Coronary artery (tissue), 2 donors: ENCODE results near the gene LTB.
A peak's percentile ranks its signal among the peaks of the same experiment; 100 is the strongest.

ENCODE experiments used
- DNase-seq: peaks from one replicate; pipeline ENCODE4 v3.0.0-alpha.2; 2017; ENCODE audit warnings: low spot score
- H3K27ac ChIP-seq, 2 donors: fragments of 200-600 bp; sonication (generic); one replicate each; pipeline ENCODE4 v1.5.1; 2016 to 2019
- H3K4me3 ChIP-seq: fragments of 200-600 bp; sonication (generic); 2 replicates; pipeline ENCODE4 v1.5.1; 2016; ENCODE audit warnings: mild to moderate bottlenecking, moderate library complexity
- TF ChIP-seq, protein P1 (sequence below): fragments of 200-600 bp; sonication (generic); IDR thresholded peaks from one replicate; pipeline ENCODE4 v1.5.1; 2019; ENCODE audit warnings: antibody characterized with exemption

LTB gene

DNA sequence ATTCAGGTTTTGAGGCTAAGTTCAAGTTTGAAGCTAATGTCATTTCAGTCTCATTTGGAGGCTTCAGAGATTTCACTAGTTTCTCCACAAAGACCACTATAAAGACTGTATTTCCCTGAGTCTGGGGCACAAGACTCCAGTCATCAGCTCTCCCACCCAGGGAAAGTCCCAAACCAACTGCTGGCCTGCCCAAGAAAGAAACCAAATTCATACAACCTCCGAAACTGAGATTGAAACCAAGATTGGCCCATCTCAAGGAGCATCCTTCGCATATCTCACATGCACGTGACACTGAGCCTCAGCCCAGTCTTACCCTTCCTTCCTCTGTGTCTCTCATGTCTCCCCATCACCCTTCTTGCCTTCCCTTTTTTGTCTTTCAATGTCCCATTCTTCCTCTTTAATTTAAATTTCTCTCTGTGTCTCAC lies 13.7 kb downstream of the LTB start:
- Histone ChIP-seq H3K27ac (no peak overlapping the region), H3K4me3 (no peak overlapping the region)
- no peak for DNase-seq
- TF ChIP-seq, protein P1, sequence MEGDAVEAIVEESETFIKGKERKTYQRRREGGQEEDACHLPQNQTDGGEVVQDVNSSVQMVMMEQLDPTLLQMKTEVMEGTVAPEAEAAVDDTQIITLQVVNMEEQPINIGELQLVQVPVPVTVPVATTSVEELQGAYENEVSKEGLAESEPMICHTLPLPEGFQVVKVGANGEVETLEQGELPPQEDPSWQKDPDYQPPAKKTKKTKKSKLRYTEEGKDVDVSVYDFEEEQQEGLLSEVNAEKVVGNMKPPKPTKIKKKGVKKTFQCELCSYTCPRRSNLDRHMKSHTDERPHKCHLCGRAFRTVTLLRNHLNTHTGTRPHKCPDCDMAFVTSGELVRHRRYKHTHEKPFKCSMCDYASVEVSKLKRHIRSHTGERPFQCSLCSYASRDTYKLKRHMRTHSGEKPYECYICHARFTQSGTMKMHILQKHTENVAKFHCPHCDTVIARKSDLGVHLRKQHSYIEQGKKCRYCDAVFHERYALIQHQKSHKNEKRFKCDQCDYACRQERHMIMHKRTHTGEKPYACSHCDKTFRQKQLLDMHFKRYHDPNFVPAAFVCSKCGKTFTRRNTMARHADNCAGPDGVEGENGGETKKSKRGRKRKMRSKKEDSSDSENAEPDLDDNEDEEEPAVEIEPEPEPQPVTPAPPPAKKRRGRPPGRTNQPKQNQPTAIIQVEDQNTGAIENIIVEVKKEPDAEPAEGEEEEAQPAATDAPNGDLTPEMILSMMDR: no peak

DNA sequence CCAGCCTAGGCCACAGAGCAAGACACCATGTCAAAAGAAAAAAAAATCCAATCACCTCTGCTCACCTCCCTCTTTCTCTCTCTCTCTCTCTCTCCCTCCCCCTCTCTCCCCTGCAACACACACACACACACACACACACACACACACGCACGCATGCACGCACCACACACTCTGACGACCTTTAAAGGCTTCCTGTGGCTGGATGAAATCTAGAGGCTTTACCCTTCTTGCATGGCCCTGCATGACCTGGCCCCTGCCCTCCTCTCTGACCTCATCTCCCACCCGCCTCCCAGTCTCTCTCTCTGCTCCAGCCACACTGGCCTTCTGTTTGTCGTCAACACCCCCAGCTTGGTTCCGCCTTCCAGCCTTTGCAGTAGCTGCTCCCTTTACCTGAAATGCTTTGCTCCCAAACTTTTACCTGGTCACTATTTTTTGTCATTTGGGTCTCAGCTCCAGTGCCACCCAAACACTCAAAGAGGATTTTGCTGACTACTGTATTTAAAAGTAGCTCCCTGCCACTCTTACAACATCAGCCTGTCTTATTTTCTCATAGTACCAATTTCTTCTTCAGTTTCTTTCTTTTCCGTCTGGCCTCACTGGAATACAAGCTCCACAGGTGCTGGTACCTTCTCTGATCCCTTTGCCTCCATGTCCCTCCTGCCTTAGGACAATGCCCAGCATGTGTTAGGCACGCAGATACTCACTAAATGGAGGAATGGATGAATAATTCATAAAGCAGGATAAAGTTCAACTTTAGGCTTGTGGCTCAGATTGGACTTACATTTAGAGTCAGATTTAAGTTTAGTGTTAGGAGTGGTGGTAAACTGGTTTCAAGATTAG lies 14.5 kb downstream of the LTB start:
- Histone ChIP-seq H3K27ac (no peak overlapping the region), H3K4me3 (no peak overlapping the region)
- TF ChIP-seq, protein P1: no peak
- no peak for DNase-seq

DNA sequence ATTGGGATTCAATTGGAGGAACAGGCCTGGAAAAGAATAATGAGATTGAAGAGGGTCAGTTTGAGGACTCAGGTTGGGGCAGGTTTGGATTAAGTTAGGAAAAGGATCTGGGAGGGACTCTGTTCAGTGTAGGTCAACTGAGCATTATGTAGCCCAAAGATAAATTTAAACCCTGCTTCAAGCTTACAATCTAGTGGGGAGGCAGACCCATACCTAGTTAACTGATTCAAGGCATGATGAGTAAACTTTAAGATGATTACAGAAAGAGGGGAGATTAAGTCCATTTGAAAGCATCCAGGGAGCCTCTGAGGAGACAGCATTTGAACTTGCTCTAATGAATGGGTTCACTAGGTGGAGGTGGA lies 21.5 kb downstream of the LTB start:
- no peak for DNase-seq
- H3K4me3 ChIP-seq: no peak overlapping the region
- TF ChIP-seq, protein P1: no peak
- H3K27ac ChIP-seq: peak overlapping the region in 1 of 2 donors; percentile 70

DNA sequence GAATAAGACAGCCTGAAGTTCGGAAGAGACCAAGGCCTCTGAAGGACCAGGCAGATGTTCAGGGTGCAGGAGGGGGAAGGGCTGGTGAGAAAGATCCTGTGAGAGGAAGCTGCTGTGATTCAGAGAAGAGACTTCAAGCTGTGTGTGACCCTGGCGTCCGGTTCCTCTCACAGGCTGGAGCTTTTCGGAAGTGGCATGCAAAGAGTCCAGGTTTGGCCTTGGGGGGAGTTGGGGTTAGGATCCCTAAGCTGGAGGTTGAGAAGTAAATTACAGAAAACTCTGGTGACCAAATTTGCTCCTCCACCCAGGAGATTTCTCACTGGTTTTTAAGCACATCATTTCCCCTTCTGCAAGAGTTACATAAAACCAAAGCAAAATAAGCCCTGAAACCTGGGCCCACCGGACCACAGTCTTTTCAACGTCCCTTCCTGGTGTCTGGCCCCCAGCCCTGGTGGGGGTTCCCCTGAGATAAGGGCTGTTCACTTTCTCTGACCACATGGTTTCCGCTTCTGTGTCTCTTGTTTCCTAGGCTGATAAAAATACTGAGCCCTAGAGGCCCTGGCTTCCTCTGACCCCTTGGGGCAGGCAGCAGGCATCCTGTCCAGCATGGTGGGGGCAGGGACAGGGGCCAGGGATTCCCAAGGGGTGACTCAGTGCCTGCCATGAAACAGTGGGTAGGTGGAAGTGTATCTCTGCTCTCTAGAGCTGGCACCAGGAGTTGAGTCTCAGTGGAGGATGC lies 22.1 kb downstream of the LTB start:
- Histone ChIP-seq H3K27ac (peak overlapping the region in 1 of 2 donors; percentile 70), H3K4me3 (no peak overlapping the region)
- no peak for DNase-seq
- TF ChIP-seq, protein P1: no peak

DNA sequence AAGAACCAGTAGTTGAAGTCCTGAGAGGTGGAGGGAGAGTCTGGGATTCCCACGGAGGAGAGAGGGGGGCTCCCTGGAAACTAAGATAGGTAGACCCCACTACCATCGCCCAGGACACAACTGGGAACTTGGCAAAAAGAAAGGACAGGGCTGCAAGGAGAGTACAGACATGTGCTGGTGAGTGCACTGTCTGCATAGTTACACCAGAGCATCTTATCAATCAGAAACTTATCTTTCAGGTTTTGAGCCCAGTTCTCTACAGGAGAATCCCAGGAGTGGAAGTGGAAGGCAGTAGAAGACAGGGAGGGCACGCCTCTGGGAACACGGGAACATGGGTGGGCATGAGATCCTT lies 22.6 kb downstream of the LTB start:
- H3K27ac ChIP-seq: peak overlapping the region in 1 of 2 donors; percentile 70
- DNase-seq: no peak
- H3K4me3 ChIP-seq: no peak overlapping the region
- TF ChIP-seq, protein P1: no peak

DNA sequence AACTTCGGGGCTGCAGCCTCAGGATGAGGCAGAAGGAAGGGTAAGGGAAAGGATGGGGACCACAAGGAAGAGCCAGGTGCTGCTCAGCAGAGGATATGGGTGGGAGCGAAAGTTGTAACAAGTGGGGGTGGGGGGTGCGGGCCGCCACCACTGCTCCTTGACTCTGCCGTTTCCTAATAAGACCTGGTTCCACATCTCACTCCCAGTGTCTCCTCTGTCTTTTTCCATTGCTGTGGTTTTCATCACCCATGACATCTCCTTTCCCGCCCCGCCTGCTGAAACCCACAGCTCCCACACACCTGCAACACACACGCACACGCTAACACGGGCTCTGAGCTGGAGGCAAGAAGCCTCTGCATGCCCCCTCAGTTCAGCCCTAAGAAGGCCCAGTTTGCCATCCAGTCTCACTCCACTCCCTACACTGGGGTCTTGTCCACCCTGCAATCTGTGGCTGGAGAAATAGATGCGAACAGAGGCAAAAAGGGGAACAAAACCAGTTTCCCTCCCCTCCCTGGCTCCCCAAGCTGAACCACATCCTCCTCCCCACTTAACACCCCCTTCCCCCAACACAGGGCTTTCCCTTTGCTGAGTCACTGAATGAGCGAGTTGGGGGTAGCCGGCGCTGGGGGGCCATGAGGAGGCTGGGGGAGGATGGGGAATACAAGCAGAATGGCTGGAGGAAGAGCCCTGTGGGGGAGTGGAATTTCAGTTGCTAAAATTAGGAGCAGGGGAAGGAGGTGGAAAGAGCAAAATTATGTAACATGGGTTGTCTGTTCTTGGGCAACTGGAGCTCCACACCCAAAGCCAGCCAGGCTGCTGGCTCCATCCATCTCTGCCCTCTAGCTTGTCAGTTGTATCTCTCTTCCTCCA lies 23.4 kb downstream of the LTB start:
- TF ChIP-seq, protein P1: no peak
- no peak for DNase-seq
- H3K4me3 ChIP-seq: no peak overlapping the region

More for the DNA sequence above, 23.4 kb downstream of the LTB start:
- H3K27ac ChIP-seq: peak overlapping the region in 1 of 2 donors; percentile 70
